Measurements from ENCODE around the gene SNUPN. TPM values are rescaled to one million over a fixed set of nuclear protein-coding genes. Genes with fewer than 3 reads are reported as not detected.

The SNUPN gene
- total and polyA plus RNA-seq, 10 donors = 16.8 to 26.3 (median 22.1) TPM

DNA sequence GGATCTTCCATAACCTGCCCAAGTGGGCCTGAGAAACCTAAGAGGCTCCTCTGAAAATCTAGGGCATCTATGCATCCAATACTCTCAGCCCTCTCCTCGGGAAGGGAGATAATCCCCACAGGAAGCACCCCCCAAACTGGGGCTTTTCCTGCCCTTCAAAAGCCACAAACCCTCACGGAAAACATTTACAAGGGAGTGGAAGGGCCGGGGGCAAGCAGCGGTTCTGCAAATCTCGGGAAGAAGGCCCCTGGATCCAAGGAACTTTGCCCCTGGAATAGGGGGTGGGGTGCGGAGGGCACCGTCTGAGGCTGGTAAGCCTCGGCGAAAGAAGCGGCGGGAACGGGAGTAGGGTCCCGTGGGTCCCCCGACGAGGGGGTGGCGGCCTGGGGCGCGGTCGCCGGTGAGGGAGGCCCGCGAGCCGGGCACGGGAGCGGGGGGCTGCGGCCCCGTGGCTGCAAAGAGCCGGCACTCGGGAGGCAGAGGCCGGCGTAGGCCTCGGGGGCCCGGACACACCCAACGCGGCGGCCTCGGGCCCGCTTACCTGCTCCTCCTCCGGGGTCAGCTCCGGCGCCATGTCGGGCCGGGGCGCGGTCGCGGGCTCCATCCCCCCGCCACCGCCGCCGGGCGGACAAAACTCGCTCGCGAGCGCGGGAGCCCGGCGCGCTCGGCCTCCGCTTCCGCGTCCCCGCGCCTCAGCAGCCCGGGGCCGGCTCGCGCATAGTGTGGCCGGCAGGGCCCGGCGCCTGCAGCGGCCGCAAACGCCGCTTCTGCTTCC, 47.2 kb downstream of the SNUPN start:
- Histone ChIP-seq H3K4me1 (peaks cover 8 to 49% (median 32%) of the 10 kb centered on the region in 6 donors), H3K9me3 (no peaks in the 10 kb centered on the region), H3K36me3 (peaks cover 0 to 7% (median 0%) of the 10 kb centered on the region in 6 donors), H3K27ac (peak overlapping the region; percentile 79 to 94 (median 88)), H3K4me3 (peak overlapping the region; percentile 67 to 99 (median 84)), H3K27me3 (replicated peaks in 1 of 7) (no peaks in the 10 kb centered on the region)
- peak; percentile 89 for DNase-seq
- TF ChIP-seq POLR2A (IDR thresholded peaks at IDR 0.05) (no peak), POLR2AphosphoS5 (IDR thresholded peaks at IDR 0.05) (no peak)
- TF ChIP-seq, protein P1, sequence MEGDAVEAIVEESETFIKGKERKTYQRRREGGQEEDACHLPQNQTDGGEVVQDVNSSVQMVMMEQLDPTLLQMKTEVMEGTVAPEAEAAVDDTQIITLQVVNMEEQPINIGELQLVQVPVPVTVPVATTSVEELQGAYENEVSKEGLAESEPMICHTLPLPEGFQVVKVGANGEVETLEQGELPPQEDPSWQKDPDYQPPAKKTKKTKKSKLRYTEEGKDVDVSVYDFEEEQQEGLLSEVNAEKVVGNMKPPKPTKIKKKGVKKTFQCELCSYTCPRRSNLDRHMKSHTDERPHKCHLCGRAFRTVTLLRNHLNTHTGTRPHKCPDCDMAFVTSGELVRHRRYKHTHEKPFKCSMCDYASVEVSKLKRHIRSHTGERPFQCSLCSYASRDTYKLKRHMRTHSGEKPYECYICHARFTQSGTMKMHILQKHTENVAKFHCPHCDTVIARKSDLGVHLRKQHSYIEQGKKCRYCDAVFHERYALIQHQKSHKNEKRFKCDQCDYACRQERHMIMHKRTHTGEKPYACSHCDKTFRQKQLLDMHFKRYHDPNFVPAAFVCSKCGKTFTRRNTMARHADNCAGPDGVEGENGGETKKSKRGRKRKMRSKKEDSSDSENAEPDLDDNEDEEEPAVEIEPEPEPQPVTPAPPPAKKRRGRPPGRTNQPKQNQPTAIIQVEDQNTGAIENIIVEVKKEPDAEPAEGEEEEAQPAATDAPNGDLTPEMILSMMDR (IDR thresholded peaks at IDR 0.05 in 8 of 11, conservative IDR thresholded peaks at IDR 0.05 in 3 of 11) = peak in 1 of 11 experiments; percentile 9
- 0 to 1% (median 0%) methylated on average over 26 to 77 of the region's 77 CpGs for WGBS, 5 donors
- intact Hi-C loops (cut with DNase I; ENCODE audit: low total_unique reads) = no loop called here

DNA sequence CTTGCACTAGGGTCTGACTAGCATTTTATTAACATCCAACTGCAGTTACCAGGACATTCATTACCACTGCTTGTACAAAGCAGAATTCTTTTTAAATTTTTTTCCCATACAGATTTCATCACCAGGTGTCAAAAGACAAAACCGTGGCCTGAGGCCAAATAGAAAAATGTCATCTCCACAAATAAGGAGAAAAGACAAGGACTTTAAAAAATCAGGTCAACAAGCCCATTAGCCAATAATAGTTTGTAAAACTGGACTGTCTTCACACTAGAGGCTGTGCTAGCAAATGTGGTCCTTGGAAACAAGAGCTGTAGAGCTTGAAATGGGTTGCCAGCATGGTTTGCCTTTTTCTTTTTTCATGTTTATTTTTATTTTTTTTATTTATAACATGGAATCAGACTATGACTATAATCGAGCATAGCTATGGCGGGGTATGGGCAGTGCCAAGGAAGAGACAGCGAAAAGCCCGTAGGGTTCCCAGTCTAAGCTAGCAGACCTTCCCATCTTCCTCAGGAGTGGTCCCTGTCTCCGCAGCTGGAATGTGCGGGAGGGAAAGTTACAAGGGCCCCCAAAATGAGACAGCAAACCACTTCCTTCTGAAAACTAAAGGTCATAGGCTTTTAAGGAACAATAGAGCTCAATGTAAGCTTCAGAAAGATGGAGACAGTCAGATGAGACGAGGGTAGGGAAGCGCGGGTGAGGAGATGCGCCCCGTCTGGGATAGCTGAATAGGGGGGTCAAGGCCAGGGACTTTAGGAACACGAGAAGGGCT, 47.9 kb downstream of the SNUPN start:
- peak overlapping the region; percentile 67 to 99 (median 84) for H3K4me3 ChIP-seq
- WGBS, 5 donors = 9 to 17% (median 11%) methylated on average over 13 of the region's 13 CpGs
- DNase-seq = no peak
- peak overlapping the region; percentile 79 to 94 (median 88) for H3K27ac ChIP-seq
- intact Hi-C loops (cut with DNase I; ENCODE audit: low total_unique reads) = no loop called here
- no peak for TF ChIP-seq POLR2A (IDR thresholded peaks at IDR 0.05)
- TF ChIP-seq POLR2AphosphoS5 (IDR thresholded peaks at IDR 0.05) = no peak
- TF ChIP-seq, protein P1 (IDR thresholded peaks at IDR 0.05 in 8 of 11, conservative IDR thresholded peaks at IDR 0.05 in 3 of 11) = no peak
- peaks cover 0 to 7% (median 0%) of the 10 kb centered on the region in 6 donors for H3K36me3 ChIP-seq
- no peaks in the 10 kb centered on the region for H3K27me3 ChIP-seq (replicated peaks in 1 of 7)
- peaks cover 12 to 57% (median 40%) of the 10 kb centered on the region in 6 donors for H3K4me1 ChIP-seq
- no peaks in the 10 kb centered on the region for H3K9me3 ChIP-seq

DNA sequence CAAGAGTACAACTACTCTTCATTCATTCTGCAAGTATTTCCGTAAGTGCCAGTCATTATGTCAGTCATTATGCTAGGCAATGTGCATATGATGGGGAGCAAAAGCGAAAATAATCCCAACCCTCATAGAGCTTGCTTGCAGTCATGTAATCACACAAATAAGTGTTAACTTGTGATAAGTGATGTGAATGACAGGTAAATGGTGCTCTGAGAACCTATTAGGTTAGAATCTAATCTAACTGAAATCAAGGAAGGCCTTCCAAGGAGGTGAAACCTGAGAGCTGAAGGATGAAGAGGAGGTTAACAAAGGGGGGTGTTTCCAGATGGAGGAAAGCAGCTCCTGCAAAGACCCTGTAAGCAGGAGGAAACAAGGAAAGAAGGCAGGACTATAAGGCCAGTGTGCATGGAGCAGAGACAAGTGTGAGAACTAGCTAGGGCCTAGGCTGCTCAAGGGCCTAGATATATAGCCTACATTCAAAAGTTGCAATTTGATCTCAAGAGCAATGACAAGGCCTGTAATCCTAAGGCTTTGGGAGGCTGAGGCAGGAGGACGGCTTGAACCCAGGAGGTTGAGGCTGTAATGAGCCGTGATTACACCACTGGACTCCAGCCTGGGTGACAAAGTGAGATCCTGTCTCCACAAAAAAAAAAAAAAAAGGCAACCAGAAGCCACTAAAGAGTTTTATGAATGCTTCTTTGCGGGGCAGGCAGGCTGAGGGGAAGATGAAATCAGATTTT, 51.7 kb downstream of the SNUPN start:
- H3K4me3 ChIP-seq = no peak overlapping the region
- no peaks in the 10 kb centered on the region for H3K9me3 ChIP-seq
- TF ChIP-seq POLR2A (IDR thresholded peaks at IDR 0.05) (no peak), POLR2AphosphoS5 (IDR thresholded peaks at IDR 0.05) (no peak)
- TF ChIP-seq, protein P1 (IDR thresholded peaks at IDR 0.05 in 8 of 11, conservative IDR thresholded peaks at IDR 0.05 in 3 of 11) = no peak
- intact Hi-C loops (cut with DNase I; ENCODE audit: low total_unique reads) = no loop called here
- H3K27me3 ChIP-seq (replicated peaks in 1 of 7) = no peaks in the 10 kb centered on the region
- H3K27ac ChIP-seq = peak overlapping the region in 3 of 8 donors; percentile 0 to 36 (median 12)
- WGBS, 5 donors = 93 to 96% (median 94%) methylated on average over 5 of the region's 5 CpGs
- H3K36me3 ChIP-seq = peaks cover 0 to 7% (median 0%) of the 10 kb centered on the region in 6 donors
- peaks cover 15 to 73% (median 46%) of the 10 kb centered on the region in 6 donors for H3K4me1 ChIP-seq
- no peak for DNase-seq
